ENCODE data around the gene SLC12A7. TPM values are rescaled to one million over a fixed set of nuclear protein-coding genes. Genes with fewer than 3 reads are reported as not detected.

SLC12A7 gene
- total and polyA plus RNA-seq, 2 of the 13 experiments (the other 11 are each of a cell fraction or from before 2014, with no cell fraction given), result 14.0 to 18.5 TPM

DNA sequence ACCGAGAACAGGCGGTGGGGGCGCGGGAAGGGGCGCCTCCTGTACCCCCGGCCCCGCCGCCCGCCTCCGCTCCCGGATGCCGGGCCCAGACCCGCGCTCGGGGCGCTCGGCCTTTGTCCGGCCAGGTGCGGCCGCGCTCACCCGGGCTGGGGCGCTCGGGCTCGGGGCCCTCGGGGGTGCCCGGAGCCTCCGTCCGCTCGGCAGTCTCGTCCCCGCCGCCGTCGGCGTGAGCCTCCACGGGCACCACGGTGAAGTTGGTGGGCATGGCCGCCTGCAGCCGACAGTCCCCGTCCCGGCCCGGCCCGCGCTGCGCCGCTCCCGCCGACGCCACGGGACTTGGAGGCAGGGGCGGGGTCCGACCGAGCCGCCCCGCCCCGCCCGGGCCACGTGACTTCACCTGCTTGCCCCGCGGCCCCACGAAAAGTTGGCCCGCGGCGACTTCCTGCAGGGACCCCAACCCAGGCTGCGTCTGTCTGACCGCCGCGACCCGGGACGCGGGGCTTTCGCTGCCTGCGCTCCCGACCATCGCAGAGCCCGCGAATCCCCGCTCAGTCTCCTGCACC lies at the start of gene SLC12A7 (continued):
- TF ChIP-seq, protein P1, sequence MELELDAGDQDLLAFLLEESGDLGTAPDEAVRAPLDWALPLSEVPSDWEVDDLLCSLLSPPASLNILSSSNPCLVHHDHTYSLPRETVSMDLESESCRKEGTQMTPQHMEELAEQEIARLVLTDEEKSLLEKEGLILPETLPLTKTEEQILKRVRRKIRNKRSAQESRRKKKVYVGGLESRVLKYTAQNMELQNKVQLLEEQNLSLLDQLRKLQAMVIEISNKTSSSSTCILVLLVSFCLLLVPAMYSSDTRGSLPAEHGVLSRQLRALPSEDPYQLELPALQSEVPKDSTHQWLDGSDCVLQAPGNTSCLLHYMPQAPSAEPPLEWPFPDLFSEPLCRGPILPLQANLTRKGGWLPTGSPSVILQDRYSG (CRISPR knock-in tag; IDR thresholded peaks at IDR 0.05), result no peak
- TF ChIP-seq ZNF138 (CRISPR knock-in tag; IDR thresholded peaks at IDR 0.05; ENCODE audit: low read depth) (no peak), ZNF761 (CRISPR knock-in tag; conservative IDR thresholded peaks at IDR 0.05) (no peak), ZNF567 (CRISPR knock-in tag; IDR thresholded peaks at IDR 0.05; ENCODE audit: borderline replicate concordance) (no peak), ZFP36L2 (CRISPR knock-in tag; IDR thresholded peaks at IDR 0.05) (no peak), KDM2A (CRISPR knock-in tag; IDR thresholded peaks at IDR 0.05; ENCODE audit: borderline replicate concordance, low read depth) (no peak), FOXK1 (CRISPR knock-in tag; IDR thresholded peaks at IDR 0.05; ENCODE audit: borderline replicate concordance, low read depth) (no peak), TOE1 (CRISPR knock-in tag; IDR thresholded peaks at IDR 0.05) (no peak), SSRP1 (CRISPR knock-in tag; IDR thresholded peaks at IDR 0.05) (no peak), HNRNPLL (IDR thresholded peaks at IDR 0.05; ENCODE audit: low read depth, low read length, poor library complexity, severe bottlenecking) (no peak), ZNF337 (CRISPR knock-in tag; IDR thresholded peaks at IDR 0.05; ENCODE audit: borderline replicate concordance, low read depth) (no peak), ZNF562 (CRISPR knock-in tag; IDR thresholded peaks at IDR 0.05; ENCODE audit: borderline replicate concordance) (no peak)
- TF ChIP-seq, protein P2, sequence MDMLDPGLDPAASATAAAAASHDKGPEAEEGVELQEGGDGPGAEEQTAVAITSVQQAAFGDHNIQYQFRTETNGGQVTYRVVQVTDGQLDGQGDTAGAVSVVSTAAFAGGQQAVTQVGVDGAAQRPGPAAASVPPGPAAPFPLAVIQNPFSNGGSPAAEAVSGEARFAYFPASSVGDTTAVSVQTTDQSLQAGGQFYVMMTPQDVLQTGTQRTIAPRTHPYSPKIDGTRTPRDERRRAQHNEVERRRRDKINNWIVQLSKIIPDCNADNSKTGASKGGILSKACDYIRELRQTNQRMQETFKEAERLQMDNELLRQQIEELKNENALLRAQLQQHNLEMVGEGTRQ (IDR thresholded peaks at IDR 0.05; ENCODE audit: low read depth, low read length), result peak; percentile 74
- TF ChIP-seq, protein P2 (CRISPR knock-in tag; IDR thresholded peaks at IDR 0.05; ENCODE audit: borderline replicate concordance), result peak; percentile 49; the same call in 1 of the 2 replicates
- TF ChIP-seq, protein P3, sequence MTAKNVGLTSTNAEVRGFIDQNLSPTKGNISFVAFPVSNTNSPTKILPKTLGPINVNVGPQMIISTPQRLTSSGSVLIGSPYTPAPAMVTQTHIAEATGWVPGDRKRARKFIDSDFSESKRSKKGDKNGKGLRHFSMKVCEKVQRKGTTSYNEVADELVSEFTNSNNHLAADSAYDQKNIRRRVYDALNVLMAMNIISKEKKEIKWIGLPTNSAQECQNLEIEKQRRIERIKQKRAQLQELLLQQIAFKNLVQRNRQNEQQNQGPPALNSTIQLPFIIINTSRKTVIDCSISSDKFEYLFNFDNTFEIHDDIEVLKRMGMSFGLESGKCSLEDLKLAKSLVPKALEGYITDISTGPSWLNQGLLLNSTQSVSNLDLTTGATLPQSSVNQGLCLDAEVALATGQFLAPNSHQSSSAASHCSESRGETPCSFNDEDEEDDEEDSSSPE (CRISPR knock-in tag; IDR thresholded peaks at IDR 0.05), result no peak
- TF ChIP-seq, protein P4, sequence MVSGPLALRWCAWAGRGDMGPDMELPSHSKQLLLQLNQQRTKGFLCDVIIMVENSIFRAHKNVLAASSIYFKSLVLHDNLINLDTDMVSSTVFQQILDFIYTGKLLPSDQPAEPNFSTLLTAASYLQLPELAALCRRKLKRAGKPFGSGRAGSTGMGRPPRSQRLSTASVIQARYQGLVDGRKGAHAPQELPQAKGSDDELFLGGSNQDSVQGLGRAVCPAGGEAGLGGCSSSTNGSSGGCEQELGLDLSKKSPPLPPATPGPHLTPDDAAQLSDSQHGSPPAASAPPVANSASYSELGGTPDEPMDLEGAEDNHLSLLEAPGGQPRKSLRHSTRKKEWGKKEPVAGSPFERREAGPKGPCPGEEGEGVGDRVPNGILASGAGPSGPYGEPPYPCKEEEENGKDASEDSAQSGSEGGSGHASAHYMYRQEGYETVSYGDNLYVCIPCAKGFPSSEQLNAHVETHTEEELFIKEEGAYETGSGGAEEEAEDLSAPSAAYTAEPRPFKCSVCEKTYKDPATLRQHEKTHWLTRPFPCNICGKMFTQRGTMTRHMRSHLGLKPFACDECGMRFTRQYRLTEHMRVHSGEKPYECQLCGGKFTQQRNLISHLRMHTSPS (CRISPR knock-in tag; IDR thresholded peaks at IDR 0.05; ENCODE audit: low read depth), result no peak
- TF ChIP-seq, protein P5, sequence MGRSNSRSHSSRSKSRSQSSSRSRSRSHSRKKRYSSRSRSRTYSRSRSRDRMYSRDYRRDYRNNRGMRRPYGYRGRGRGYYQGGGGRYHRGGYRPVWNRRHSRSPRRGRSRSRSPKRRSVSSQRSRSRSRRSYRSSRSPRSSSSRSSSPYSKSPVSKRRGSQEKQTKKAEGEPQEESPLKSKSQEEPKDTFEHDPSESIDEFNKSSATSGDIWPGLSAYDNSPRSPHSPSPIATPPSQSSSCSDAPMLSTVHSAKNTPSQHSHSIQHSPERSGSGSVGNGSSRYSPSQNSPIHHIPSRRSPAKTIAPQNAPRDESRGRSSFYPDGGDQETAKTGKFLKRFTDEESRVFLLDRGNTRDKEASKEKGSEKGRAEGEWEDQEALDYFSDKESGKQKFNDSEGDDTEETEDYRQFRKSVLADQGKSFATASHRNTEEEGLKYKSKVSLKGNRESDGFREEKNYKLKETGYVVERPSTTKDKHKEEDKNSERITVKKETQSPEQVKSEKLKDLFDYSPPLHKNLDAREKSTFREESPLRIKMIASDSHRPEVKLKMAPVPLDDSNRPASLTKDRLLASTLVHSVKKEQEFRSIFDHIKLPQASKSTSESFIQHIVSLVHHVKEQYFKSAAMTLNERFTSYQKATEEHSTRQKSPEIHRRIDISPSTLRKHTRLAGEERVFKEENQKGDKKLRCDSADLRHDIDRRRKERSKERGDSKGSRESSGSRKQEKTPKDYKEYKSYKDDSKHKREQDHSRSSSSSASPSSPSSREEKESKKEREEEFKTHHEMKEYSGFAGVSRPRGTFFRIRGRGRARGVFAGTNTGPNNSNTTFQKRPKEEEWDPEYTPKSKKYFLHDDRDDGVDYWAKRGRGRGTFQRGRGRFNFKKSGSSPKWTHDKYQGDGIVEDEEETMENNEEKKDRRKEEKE (IDR thresholded peaks at IDR 0.05), result no peak
- TF ChIP-seq, protein P6, sequence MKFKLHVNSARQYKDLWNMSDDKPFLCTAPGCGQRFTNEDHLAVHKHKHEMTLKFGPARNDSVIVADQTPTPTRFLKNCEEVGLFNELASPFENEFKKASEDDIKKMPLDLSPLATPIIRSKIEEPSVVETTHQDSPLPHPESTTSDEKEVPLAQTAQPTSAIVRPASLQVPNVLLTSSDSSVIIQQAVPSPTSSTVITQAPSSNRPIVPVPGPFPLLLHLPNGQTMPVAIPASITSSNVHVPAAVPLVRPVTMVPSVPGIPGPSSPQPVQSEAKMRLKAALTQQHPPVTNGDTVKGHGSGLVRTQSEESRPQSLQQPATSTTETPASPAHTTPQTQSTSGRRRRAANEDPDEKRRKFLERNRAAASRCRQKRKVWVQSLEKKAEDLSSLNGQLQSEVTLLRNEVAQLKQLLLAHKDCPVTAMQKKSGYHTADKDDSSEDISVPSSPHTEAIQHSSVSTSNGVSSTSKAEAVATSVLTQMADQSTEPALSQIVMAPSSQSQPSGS (CRISPR knock-in tag; IDR thresholded peaks at IDR 0.05), result no peak
- TF ChIP-seq, protein P7, sequence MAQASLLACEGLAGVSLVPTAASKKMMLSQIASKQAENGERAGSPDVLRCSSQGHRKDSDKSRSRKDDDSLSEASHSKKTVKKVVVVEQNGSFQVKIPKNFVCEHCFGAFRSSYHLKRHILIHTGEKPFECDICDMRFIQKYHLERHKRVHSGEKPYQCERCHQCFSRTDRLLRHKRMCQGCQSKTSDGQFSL (CRISPR knock-in tag; IDR thresholded peaks at IDR 0.05), result no peak
